Ishikawa (cell line): ENCODE data around the gene SERINC5.

Experiments used
- EGR1 ChIP-seq: IDR thresholded peaks from 2 replicates; pipeline ENCODE4 v1.6.1; 2012
- EP300 ChIP-seq: IDR thresholded peaks from 2 replicates; pipeline ENCODE4 v1.6.1; 2012; ENCODE audit warnings: borderline replicate concordance
- FOXM1 ChIP-seq: IDR thresholded peaks from 2 replicates; pipeline ENCODE4 v1.6.1; 2012; ENCODE audit warnings: low read depth, borderline replicate concordance
- NFIC ChIP-seq: IDR thresholded peaks from 2 replicates; pipeline ENCODE4 v1.6.1; 2012
- RAD21 ChIP-seq: IDR thresholded peaks from 2 replicates; pipeline ENCODE4 v1.6.1; 2012; ENCODE audit warnings: low read depth
- TAF1 ChIP-seq: IDR thresholded peaks from 2 replicates; pipeline ENCODE4 v1.6.1; 2012; ENCODE audit warnings: low read depth, mild to moderate bottlenecking
- TCF12 ChIP-seq: IDR thresholded peaks from 2 replicates; pipeline ENCODE4 v1.6.1; 2012; ENCODE audit warnings: low read depth
- TEAD4 ChIP-seq: IDR thresholded peaks from 2 replicates; pipeline ENCODE4 v1.6.1; 2012
- YY1 ChIP-seq: IDR thresholded peaks from 2 replicates; pipeline ENCODE4 v1.6.1; 2012; ENCODE audit warnings: low read depth
- TF ChIP-seq, protein P1 (sequence below): IDR thresholded peaks from 2 replicates; pipeline ENCODE4 v1.6.1; 2012
- TF ChIP-seq, protein P2 (sequence below): IDR thresholded peaks from 2 replicates; pipeline ENCODE4 v1.6.1; 2012
- TF ChIP-seq, protein P3 (sequence below): IDR thresholded peaks from 2 replicates; pipeline ENCODE4 v1.6.1; 2012; ENCODE audit warnings: low read depth, mild to moderate bottlenecking

DNA sequence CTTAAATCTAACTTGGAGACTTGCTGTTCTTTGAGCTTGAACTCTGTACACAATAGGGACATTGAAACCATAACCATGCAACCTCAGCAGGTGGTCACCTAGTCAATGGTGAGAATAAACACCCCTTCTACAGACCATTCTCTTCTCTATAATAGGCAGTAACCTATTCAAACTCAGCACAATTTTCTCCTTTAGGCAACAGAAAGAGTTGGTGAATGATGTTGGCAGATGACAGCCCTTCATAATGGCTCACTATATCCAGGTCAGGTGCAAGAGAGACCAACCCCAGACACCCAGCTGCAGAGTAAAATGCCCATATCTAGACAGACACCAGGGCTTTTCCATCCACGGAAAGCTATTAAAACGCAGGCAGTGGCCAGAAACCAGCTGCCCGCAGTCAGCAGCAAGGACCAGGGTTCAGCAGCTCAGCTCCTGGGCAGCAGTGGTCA lies 106.7 kb downstream of the SERINC5 start:
- TF ChIP-seq EP300, result no peak
- TF ChIP-seq, protein P1, sequence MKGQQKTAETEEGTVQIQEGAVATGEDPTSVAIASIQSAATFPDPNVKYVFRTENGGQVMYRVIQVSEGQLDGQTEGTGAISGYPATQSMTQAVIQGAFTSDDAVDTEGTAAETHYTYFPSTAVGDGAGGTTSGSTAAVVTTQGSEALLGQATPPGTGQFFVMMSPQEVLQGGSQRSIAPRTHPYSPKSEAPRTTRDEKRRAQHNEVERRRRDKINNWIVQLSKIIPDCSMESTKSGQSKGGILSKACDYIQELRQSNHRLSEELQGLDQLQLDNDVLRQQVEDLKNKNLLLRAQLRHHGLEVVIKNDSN, result no peak
- TF ChIP-seq, protein P2, sequence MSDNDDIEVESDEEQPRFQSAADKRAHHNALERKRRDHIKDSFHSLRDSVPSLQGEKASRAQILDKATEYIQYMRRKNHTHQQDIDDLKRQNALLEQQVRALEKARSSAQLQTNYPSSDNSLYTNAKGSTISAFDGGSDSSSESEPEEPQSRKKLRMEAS, result no peak
- TF ChIP-seq EGR1, result no peak
- no peak for TF ChIP-seq YY1
- TF ChIP-seq, protein P3, sequence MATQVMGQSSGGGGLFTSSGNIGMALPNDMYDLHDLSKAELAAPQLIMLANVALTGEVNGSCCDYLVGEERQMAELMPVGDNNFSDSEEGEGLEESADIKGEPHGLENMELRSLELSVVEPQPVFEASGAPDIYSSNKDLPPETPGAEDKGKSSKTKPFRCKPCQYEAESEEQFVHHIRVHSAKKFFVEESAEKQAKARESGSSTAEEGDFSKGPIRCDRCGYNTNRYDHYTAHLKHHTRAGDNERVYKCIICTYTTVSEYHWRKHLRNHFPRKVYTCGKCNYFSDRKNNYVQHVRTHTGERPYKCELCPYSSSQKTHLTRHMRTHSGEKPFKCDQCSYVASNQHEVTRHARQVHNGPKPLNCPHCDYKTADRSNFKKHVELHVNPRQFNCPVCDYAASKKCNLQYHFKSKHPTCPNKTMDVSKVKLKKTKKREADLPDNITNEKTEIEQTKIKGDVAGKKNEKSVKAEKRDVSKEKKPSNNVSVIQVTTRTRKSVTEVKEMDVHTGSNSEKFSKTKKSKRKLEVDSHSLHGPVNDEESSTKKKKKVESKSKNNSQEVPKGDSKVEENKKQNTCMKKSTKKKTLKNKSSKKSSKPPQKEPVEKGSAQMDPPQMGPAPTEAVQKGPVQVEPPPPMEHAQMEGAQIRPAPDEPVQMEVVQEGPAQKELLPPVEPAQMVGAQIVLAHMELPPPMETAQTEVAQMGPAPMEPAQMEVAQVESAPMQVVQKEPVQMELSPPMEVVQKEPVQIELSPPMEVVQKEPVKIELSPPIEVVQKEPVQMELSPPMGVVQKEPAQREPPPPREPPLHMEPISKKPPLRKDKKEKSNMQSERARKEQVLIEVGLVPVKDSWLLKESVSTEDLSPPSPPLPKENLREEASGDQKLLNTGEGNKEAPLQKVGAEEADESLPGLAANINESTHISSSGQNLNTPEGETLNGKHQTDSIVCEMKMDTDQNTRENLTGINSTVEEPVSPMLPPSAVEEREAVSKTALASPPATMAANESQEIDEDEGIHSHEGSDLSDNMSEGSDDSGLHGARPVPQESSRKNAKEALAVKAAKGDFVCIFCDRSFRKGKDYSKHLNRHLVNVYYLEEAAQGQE, result no peak
- TF ChIP-seq FOXM1, result no peak
- no peak for TF ChIP-seq NFIC
- TF ChIP-seq TAF1, result no peak
- TF ChIP-seq TCF12, result no peak
- no peak for TF ChIP-seq RAD21
- TF ChIP-seq TEAD4, result no peak
